Sigmoid colon (tissue), 4 donors: ENCODE data around the gene TTC9C.

ENCODE experiments used
- EP300 ChIP-seq, 4 donors: sonication (generic); formaldehyde crosslinking; IDR thresholded peaks; one replicate each; pipeline ENCODE4 v1.6.1; 2017; ENCODE audit warnings: antibody characterized with exemption in 4 of 4
- POLR2A ChIP-seq, 2 donors: fragments of 450-650 bp; IDR thresholded peaks; one replicate each; pipeline ENCODE4 v1.6.1; 2016; ENCODE audit warnings: antibody characterized with exemption in 2 of 2, mild to moderate bottlenecking in 2 of 2, moderate library complexity in 2 of 2
- TF ChIP-seq, protein P1 (sequence below), 4 experiments: fragments of 450-650 bp in 3 of 4; fragments of 200-600 bp in 1 of 4; IDR thresholded peaks; one replicate each; pipeline ENCODE4 v1.5.1; 2016 to 2019; ENCODE audit warnings: antibody characterized with exemption in 4 of 4, mild to moderate bottlenecking in 3 of 4, moderate library complexity in 2 of 4

- TF ChIP-seq, protein P1, sequence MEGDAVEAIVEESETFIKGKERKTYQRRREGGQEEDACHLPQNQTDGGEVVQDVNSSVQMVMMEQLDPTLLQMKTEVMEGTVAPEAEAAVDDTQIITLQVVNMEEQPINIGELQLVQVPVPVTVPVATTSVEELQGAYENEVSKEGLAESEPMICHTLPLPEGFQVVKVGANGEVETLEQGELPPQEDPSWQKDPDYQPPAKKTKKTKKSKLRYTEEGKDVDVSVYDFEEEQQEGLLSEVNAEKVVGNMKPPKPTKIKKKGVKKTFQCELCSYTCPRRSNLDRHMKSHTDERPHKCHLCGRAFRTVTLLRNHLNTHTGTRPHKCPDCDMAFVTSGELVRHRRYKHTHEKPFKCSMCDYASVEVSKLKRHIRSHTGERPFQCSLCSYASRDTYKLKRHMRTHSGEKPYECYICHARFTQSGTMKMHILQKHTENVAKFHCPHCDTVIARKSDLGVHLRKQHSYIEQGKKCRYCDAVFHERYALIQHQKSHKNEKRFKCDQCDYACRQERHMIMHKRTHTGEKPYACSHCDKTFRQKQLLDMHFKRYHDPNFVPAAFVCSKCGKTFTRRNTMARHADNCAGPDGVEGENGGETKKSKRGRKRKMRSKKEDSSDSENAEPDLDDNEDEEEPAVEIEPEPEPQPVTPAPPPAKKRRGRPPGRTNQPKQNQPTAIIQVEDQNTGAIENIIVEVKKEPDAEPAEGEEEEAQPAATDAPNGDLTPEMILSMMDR (IDR thresholded peaks at IDR 0.05): no peak
- TF ChIP-seq EP300 (IDR thresholded peaks at IDR 0.05) (no peak), POLR2A (IDR thresholded peaks at IDR 0.05) (no peak)
Observed at GRCh38 chr11:62752177-62752785, 24.0 kb downstream of the TTC9C start.
